Activated gamma-delta T cell treated with anti-CD3 and anti-CD28 coated beads, Interleukin-2, amount 50 U/mL, for 16 hours (primary cell): Measurements from ENCODE around the gene IL18R1.
"Not testable (repeated sequence)": the region's sequence is repeated elsewhere in the genome, so short reads cannot be mapped to it uniquely, and the experiment has no call there.

ENCODE experiments used
- DNase-seq: peaks from one replicate; pipeline ENCODE4 v3.0.0-alpha.2; 2020; ENCODE audit warnings: low read depth

The IL18R1 gene

GRCh38 chr2:102355526-102356380 is at the start of gene IL18R1:
Gene IL18R1 (plus strand): TSS chr2:102355796. CDS start chr2:102362661, 6,865 bp downstream.
- DNase-seq: peak; percentile 51

GRCh38 chr2:102306125-102306524 is 49.5 kb upstream of the IL18R1 start:
- DNase-seq: no peak

- DNase-seq: no peak
These were observed 44.5 kb upstream of the IL18R1 start, which contains the start of gene IL1RL1 for GRCh38 chr2:102310964-102311640. Gene IL1RL1 (plus strand): TSS chr2:102311563. CDS start chr2:102338265, 26,702 bp downstream.

GRCh38 chr2:102313025-102313424 is 42.6 kb upstream of the IL18R1 start:
- no peak for DNase-seq

- DNase-seq: no peak
These were observed 42.1 kb upstream of the IL18R1 start for GRCh38 chr2:102313471-102313870.

GRCh38 chr2:102313950-102314349 is 41.6 kb upstream of the IL18R1 start:
- DNase-seq: no peak

GRCh38 chr2:102315921-102316320 is 39.7 kb upstream of the IL18R1 start:
- no peak for DNase-seq

- no peak for DNase-seq
These were observed 37.9 kb upstream of the IL18R1 start for GRCh38 chr2:102317715-102318114.

GRCh38 chr2:102318437-102318836 is 37.2 kb upstream of the IL18R1 start:
- no peak for DNase-seq

GRCh38 chr2:102321941-102322719 is 33.5 kb upstream of the IL18R1 start:
- no peak for DNase-seq

- DNase-seq: not testable (repeated sequence)
These were observed 30.7 kb upstream of the IL18R1 start for GRCh38 chr2:102324914-102325313.

- DNase-seq: no peak
These were observed 24.1 kb upstream of the IL18R1 start for GRCh38 chr2:102331311-102331980.

- DNase-seq: no peak
These were observed 21.1 kb upstream of the IL18R1 start for GRCh38 chr2:102334486-102334885.

GRCh38 chr2:102335871-102336366 is 19.7 kb upstream of the IL18R1 start:
- no peak for DNase-seq

- DNase-seq: no peak
These were observed 19.1 kb upstream of the IL18R1 start for GRCh38 chr2:102336502-102336945.

- DNase-seq: no peak
These were observed 18.6 kb upstream of the IL18R1 start for GRCh38 chr2:102337012-102337411.

- DNase-seq: no peak
These were observed 17.9 kb upstream of the IL18R1 start for GRCh38 chr2:102337481-102338386.

- no peak for DNase-seq
These were observed 14.8 kb upstream of the IL18R1 start for GRCh38 chr2:102340778-102341177.

- no peak for DNase-seq
These were observed 12.7 kb upstream of the IL18R1 start for GRCh38 chr2:102342888-102343287.

GRCh38 chr2:102344397-102344796 is 11.2 kb upstream of the IL18R1 start:
- no peak for DNase-seq
